Astrocyte of the spinal cord (primary cell): Measurements from ENCODE around the gene JAML.

Source experiments
- DNase-seq: peaks from one replicate; pipeline ENCODE4 v3.0.0; 2011; ENCODE audit warnings: low read depth, low spot score
- H3K4me3 ChIP-seq: 2 replicates; pipeline ENCODE4 v1.5.1; 2011; ENCODE audit warnings: low read depth, mild to moderate bottlenecking, low read length, moderate library complexity
- CTCF ChIP-seq: IDR thresholded peaks from 2 replicates; pipeline ENCODE4 v1.5.1; 2012; ENCODE audit warnings: low read depth, mild to moderate bottlenecking, low read length, inconsistent platforms
- in situ Hi-C: cut with HindIII; loops from 2 replicates; pipeline ENCODE4 v1.10.0; 2017; ENCODE audit warnings: low sequenced_read_pairs

JAML gene

GRCh38 chr11:118167906-118168305 is 56.9 kb downstream of the JAML start:
- no peak for DNase-seq
- no peak overlapping the region for H3K4me3 ChIP-seq
- in situ Hi-C loops = no loop called here
- no peak for TF ChIP-seq CTCF

GRCh38 chr11:118167253-118167652 is 57.6 kb downstream of the JAML start:
- no peak overlapping the region for H3K4me3 ChIP-seq
- DNase-seq = no peak
- TF ChIP-seq CTCF = no peak
- in situ Hi-C loops = no loop called here

- DNase-seq = no peak
- no peak overlapping the region for H3K4me3 ChIP-seq
- no peak for TF ChIP-seq CTCF
- in situ Hi-C loops = no loop called here
Measured at GRCh38 chr11:118166641-118167040, 58.2 kb downstream of the JAML start.

GRCh38 chr11:118164885-118165284 is 59.9 kb downstream of the JAML start:
- TF ChIP-seq CTCF = no peak
- no peak for DNase-seq
- no peak overlapping the region for H3K4me3 ChIP-seq
- in situ Hi-C loops = no loop called here

- TF ChIP-seq CTCF = no peak
- H3K4me3 ChIP-seq = no peak overlapping the region
- no peak for DNase-seq
- in situ Hi-C loops = no loop called here
Measured at GRCh38 chr11:118163494-118163893, 61.3 kb downstream of the JAML start.

- in situ Hi-C loops = no loop called here
- no peak overlapping the region for H3K4me3 ChIP-seq
- DNase-seq = no peak
- TF ChIP-seq CTCF = no peak
Measured at GRCh38 chr11:118162846-118163245, 62.0 kb downstream of the JAML start.

- no peak overlapping the region for H3K4me3 ChIP-seq
- in situ Hi-C loops = no loop called here
- DNase-seq = no peak
- TF ChIP-seq CTCF = no peak
Measured at GRCh38 chr11:118161786-118162185, 63.0 kb downstream of the JAML start.
